Gastroesophageal sphincter (tissue), 3 donors: ENCODE data around the gene MFNG.

Experiments used
- POLR2AphosphoS5 ChIP-seq: sonication (generic); formaldehyde crosslinking; IDR thresholded peaks from one replicate; pipeline ENCODE4 v1.6.1; 2017; ENCODE audit warnings: antibody characterized with exemption
- TF ChIP-seq, protein P1 (sequence below), 4 experiments: fragments of 200-600 bp in 2 of 4; fragments of 450-650 bp in 2 of 4; sonication (generic) in 1 of 4; IDR thresholded peaks; one replicate each; pipeline ENCODE4 v1.5.1; 2017 to 2019; ENCODE audit warnings: antibody characterized with exemption in 4 of 4, mild to moderate bottlenecking in 2 of 4, moderate library complexity in 2 of 4

DNA sequence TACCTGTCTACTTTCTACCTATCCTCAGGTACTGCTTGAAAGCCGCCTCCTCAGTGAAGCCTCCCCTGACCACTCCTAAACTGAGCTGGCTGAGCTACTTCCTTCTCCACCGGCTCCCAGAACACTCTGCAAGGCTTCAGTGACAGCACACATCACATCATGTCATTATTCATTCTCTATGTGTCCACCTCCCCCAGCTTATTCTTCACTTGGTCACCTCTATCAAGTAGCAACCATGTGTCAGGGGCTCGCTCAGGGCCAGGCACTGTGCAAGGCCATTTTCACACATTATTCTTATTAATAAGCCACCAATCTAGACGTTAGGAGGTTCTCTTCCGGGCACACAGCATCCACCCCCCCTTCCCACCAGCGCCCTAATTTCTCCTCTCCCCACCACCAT is 55.2 kb downstream of the MFNG start:
- TF ChIP-seq, protein P1, sequence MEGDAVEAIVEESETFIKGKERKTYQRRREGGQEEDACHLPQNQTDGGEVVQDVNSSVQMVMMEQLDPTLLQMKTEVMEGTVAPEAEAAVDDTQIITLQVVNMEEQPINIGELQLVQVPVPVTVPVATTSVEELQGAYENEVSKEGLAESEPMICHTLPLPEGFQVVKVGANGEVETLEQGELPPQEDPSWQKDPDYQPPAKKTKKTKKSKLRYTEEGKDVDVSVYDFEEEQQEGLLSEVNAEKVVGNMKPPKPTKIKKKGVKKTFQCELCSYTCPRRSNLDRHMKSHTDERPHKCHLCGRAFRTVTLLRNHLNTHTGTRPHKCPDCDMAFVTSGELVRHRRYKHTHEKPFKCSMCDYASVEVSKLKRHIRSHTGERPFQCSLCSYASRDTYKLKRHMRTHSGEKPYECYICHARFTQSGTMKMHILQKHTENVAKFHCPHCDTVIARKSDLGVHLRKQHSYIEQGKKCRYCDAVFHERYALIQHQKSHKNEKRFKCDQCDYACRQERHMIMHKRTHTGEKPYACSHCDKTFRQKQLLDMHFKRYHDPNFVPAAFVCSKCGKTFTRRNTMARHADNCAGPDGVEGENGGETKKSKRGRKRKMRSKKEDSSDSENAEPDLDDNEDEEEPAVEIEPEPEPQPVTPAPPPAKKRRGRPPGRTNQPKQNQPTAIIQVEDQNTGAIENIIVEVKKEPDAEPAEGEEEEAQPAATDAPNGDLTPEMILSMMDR (IDR thresholded peaks at IDR 0.05) = no peak
- TF ChIP-seq POLR2AphosphoS5 = no peak
